SIG-M5 treated with dmso at 0.1 percent for 504 hours (cell line): ENCODE results near the gene PRSS57.

Source experiments
- DNase-seq: peaks from one replicate; lab custom pipeline; 2025; ENCODE audit not compliant: unreplicated experiment; lab: John Stamatoyannopoulos, UW

Gene PRSS57

DNA sequence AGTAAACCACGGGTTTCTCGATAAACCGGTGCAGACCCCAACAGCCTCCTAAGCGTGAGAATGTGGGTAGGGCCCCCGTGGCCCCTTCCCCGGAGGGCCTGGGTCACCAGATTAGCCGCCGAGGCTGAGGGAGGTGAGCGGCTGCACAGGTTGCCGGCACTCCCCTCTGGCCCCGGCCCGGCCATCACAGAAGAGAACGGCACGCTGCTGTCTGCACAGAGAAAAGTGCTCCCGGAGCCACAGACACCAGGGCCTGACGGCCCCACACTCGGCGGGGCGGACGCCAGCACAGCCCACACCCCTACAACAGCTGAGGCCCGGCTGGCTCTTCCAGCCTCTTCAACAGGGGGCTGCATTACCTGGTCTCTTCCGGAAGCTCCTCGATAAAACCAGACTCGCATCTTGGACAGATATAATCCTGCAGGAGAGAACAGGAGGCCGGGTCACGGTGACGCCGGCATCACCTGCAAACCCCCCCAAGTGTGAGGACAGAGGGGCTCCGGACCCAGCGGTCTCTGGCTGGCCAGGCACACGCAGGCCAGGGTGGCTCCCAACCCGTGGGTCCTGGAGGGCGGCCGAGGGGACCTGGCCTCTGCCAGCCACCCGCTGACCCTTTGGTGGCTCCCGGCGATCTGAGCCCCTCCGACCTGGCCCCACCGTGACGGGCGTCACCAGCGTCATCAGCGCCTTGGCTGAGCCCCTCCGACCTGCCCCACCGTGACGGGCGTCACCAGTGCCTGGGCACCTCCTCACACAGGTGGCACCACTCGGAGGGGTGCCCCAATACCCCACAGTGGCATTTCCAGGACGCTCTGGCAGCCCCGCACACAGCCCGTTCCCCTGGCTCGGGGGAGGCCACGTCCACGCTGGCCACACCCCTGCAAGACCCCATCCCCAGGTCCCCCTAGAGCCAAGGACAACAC lies 42.5 kb downstream of the PRSS57 start:
- no peak for DNase-seq

DNA sequence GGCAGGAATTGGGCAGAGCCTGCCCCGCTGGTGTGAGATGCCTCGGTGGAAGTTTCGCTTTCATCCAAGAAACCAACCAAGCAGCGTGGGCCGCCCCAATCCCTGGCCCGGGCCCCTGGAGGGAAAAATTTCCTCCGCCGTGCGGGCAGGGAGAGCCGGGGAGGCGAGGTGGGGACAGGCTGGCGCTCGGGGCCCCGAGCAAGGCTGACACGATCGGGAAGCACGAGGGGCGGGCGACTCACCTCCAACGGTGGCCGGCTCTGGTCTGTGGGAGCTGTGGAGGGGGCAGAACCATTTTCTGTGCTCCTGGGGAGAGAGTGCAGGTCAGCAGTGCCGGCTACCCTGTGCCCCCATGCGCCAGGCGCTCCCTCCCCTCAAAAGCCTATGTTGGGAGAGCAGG lies 43.3 kb downstream of the PRSS57 start:
- no peak for DNase-seq

DNA sequence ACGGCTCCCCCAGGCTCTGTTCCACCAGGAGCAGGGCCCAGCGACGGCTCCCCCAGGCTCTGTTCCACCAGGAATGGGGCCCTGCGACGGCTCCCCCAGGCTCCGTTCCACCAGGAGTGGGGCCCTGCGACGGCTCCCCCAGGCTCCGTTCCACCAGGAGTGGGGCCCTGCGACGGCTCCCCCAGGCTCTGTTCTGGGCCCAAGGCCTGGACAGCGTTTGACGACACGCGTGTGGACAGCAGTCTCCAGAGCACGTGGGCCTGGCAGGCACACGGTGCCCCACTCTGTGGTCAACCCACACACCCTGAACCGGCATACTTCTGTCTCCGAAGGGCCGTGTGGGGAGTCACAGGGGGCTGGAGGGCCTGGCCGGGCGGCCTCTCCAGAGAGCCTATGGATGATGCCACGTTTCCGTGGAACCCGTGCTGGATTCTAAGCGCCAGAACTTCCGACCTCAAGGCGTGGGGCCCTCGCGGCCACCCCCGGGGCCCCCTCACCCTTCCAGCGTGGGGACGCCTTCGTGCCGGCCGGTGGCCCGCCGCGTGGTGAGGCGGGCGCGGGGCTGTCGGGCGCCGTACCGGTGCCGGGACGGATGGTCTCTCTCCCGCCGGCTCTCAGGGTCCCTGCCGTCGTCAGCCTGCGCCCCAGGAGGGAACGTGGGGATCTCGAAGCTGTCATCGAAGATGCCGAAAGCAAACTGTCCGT lies 44.0 kb downstream of the PRSS57 start:
- DNase-seq, result no peak

GRCh38 chr19:650121-650520 lies 45.1 kb downstream of the PRSS57 start:
- no peak for DNase-seq

GRCh38 chr19:648904-649801 lies 46.1 kb downstream of the PRSS57 start:
- DNase-seq, result no peak

GRCh38 chr19:648305-648704 lies 46.9 kb downstream of the PRSS57 start:
- DNase-seq, result no peak

DNA sequence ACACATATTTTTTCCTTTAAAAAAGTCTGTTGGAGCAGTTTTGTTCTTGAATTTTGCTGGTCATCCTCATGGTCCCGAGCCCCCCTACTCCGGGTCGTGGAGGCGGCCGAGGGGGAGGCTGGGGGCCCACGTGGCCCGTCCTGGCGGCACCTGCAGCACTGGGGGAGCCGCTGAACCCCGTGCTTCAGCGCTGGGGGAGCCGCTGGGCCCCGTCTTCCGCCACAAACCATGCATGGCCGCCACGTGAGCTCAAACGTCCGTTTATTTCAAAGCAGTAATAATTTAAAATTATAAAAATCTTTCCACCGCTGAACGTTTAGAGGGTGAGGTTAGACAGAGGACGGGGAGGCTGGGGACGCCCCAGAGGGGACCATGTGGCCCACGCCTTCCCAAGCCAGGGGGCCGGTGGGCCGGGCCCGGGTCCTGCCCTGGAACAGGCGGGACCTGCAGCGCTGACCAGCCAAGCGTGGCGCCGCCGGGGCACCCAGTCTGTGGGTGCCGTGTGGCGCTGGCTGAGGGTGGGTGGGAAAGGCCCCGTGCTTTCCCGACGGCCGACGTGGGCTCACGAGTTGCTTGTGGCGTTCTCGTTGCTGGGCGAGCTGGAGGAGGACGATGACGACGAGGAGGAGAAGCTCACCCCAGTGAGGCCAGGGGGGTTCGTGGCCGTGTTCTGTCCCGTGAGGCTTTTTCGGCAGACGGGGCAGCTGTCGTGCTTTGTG lies 47.5 kb downstream of the PRSS57 start:
- no peak for DNase-seq

GRCh38 chr19:646779-647565 lies 48.3 kb downstream of the PRSS57 start:
- no peak for DNase-seq

DNA sequence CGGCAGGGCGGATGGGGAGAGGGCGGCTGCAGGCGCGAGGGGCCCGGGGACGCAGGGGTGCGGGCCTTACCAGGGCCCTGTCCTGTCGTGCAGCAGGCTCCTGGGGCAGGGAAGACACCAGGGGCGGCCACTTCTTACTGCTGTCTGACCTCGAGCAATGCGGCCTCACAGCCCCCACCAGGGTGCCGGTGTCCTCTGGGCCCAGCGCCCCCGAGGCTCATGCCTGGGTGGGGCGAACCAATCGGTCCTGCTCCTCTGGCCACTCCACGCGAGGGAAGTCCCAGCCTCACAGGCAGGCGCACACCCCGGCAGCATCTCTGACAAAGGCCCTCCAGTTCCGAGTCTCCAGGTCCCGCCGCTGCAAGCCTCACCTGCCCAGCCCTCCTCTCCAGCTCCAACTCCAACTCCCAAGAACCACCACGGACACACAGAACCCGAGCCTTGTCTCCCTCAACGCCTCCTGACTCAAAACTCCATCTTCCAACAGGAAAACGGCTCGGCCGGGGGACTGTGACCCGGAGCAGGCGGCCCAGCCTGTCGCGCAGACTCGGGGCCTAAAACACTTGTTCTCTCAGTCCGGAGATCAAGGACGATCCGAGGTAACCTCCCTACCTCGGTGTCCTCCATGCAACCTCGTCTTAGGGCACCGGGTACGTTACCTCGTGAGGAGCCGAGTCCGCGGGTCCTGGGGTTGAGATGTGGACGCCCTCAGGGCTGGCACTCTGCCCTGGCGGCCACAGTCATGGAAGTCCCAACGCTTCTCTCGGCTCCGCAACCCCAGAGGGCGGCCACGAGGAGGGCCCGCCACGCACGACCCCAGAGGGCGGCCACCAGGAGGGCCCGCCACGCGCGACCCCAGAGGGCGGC lies 49.1 kb downstream of the PRSS57 start:
- DNase-seq, result no peak

- DNase-seq, result no peak
Measured at GRCh38 chr19:644789-645188, 50.5 kb downstream of the PRSS57 start.

DNA sequence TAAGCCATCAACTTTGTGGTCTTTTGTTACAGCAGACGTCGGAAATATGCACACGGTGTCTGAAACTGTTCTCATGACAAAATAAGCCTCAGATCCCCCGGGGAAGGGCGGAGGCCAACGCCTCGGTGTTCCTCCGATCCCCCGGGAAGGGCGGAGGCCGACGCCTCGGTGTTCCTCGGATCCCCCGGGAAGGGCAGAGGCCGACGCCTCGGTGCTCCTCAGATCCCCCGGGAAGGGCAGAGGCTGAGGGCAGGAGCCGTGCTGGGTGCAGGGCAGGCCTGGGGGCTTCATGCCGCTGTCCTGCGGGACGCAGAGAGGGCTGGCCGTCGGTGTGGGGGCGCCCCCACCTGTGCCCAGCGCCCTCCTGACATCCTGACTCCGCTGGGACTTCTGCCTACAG lies 50.9 kb downstream of the PRSS57 start:
- no peak for DNase-seq

GRCh38 chr19:643736-644135 lies 51.5 kb downstream of the PRSS57 start:
- DNase-seq, result no peak

DNA sequence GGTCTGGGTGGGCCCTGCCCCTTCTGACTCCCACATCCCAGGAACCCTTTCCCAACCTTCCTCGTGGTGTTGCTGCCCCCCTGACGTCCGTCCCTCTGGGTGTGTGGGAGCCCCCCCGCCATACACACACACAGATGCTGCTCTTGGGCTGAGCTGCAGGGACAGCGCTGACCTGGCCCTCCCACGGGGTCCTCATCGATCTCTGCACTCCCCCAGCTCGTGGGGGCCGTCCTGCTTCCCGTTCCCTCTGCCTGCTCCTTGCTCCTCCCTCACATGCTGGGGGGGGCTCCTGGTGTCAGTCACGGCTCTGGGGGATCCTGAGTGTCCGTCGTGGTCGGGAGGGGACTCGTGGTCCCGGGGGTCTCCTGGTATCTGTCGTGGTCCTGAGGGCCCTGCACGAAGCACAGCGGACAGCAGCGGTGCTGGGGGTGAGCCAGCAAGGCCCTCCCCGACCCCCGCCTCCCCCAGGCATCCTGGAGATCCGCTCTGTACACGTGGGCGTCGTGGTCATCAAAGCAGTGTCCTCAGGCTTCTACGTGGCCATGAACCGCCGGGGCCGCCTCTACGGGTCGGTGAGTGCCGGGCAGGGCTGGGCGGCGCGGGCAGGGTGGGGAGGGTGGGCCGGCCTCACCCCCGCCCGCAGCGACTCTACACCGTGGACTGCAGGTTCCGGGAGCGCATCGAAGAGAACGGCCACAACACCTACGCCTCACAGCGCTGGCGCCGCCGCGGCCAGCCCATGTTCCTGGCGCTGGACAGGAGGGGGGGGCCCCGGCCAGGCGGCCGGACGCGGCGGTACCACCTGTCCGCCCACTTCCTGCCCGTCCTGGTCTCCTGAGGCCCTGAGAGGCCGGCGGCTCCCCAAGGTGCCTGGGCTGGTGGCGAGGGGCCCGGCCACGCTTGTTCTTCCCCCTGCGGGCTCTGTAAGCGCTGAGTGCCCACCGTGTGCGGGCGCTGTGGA lies 52.2 kb downstream of the PRSS57 start:
- DNase-seq, result no peak

GRCh38 chr19:641702-642101 lies 53.5 kb downstream of the PRSS57 start:
- DNase-seq, result no peak

- no peak for DNase-seq
Measured at GRCh38 chr19:640606-641189, 54.6 kb downstream of the PRSS57 start.

DNA sequence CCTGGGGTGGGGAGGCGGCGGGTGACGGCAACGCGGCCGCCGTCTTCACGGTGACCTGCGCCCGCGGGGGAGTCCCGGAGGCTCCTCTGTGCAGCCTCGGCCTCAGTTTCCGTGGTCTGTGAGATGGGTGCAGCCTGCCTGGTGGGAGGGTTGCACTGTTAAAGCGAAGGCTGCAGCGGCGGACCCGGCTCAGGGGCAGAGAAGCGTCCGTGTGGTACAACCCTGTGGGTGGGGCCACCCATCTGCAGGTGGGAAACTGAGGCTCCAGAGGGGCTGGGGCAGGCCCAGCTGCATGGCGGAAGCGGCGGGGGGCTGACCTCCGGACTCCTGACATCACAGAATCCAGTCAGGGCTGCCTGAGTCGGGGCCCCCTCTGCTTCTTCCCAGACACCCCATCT lies 55.1 kb downstream of the PRSS57 start:
- no peak for DNase-seq
